Transverse colon (tissue), 4 donors: ENCODE results near the gene RAB26.

Source experiments
- CTCF ChIP-seq, 5 experiments: fragments of 200-600 bp in 3 of 5; fragments of 450-650 bp in 2 of 5; sonication (generic) in 3 of 5; IDR thresholded peaks; 1 replicate in 2 of 5; 2 replicates in 3 of 5; pipeline ENCODE4 v1.5.1; 2016 to 2017; ENCODE audit warnings: antibody characterized with exemption in 5 of 5, inconsistent platforms in 3 of 5, mild to moderate bottlenecking in 2 of 5, moderate library complexity in 1 of 5
- EP300 ChIP-seq: sonication (generic); formaldehyde crosslinking; IDR thresholded peaks from one replicate; pipeline ENCODE4 v1.6.1; 2017; ENCODE audit warnings: antibody characterized with exemption, low read depth
- POLR2A ChIP-seq: fragments of 450-650 bp; IDR thresholded peaks from one replicate; pipeline ENCODE4 v1.6.1; 2016; ENCODE audit warnings: antibody characterized with exemption, mild to moderate bottlenecking, moderate library complexity
- POLR2AphosphoS5 ChIP-seq, 3 donors: sonication (generic); formaldehyde crosslinking; IDR thresholded peaks; one replicate each; pipeline ENCODE4 v1.6.1; 2016; ENCODE audit warnings: antibody characterized with exemption in 3 of 3

DNA sequence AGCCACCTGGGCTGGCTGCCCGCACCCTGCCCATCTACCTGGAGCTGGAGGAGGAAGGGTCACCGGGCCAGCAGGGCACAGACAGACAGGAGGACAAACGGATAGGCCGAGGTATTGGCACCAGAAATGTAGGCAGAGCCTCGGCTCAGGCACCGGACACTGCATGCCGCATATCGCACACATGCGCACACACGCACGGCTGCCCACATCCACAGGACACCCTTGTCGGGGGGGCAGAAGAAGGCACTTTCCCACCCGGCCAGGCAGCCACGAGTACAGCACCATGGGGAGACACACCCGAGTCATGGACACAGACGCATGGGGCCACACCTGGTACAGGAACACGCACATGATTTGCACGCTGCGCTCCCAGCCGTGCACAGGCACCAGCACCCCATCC lies 33.5 kb downstream of the RAB26 start:
- TF ChIP-seq CTCF (IDR thresholded peaks at IDR 0.05) (no peak), POLR2A (no peak), POLR2AphosphoS5 (IDR thresholded peaks at IDR 0.05) (no peak), EP300 (no peak)
